Measurements from ENCODE around the gene DMTF1. TPM values are rescaled to one million over a fixed set of nuclear protein-coding genes. Genes with fewer than 3 reads are reported as not detected.
"Not testable (repeated sequence)": the region's sequence is repeated elsewhere in the genome, so short reads cannot be mapped to it uniquely, and the experiment has no call there.

The DMTF1 gene
- total RNA-seq, 1 donor from 2014 or later: 26.3 TPM

GRCh38 chr7:87199241-87199640 lies 47.0 kb downstream of the DMTF1 start:
- no peak for ATAC-seq

- no peak for ATAC-seq
These were observed 47.6 kb downstream of the DMTF1 start for GRCh38 chr7:87199700-87200450.

GRCh38 chr7:87202208-87202607 lies 50.0 kb downstream of the DMTF1 start:
- ATAC-seq: no peak

DNA sequence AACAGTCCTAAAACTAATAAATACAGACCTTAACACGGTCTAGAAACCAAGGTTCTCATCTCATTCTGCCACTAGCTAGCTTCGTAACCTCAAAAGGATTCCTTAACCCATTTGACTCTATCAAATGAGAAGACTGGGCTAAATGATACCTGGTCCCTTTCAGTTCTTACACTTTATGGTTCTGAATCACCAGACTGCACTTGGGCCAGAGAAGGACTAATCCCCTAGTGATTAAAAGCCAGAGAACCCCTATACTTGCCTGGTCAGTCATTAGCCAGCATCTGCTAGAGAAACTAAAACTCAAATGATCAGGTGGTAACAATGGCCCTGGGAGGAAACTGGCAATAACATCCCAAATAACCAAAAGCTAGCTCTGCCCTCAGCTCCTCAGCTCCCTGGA lies 50.5 kb downstream of the DMTF1 start:
- ATAC-seq: no peak

DNA sequence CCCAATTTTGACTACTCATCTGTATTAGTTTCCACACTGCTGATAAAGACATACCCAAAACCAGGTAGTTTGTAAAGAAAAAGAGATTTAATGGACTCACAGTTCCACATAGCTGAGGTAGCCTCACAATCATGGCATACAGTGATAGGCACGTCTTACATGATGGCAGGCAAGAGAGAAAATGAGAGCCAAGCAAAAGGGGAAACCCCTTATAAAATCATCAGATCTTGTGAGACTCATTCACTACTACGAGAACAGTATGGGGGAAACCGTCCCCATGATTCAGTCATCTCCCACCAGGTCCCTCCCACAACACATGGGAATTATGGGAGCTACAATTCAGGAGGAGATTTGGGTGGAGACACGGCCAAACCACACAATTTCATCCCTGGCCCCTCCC lies 51.7 kb downstream of the DMTF1 start:
- not testable (repeated sequence) for ATAC-seq

GRCh38 chr7:87204933-87205332 lies 52.7 kb downstream of the DMTF1 start:
- ATAC-seq: no peak

DNA sequence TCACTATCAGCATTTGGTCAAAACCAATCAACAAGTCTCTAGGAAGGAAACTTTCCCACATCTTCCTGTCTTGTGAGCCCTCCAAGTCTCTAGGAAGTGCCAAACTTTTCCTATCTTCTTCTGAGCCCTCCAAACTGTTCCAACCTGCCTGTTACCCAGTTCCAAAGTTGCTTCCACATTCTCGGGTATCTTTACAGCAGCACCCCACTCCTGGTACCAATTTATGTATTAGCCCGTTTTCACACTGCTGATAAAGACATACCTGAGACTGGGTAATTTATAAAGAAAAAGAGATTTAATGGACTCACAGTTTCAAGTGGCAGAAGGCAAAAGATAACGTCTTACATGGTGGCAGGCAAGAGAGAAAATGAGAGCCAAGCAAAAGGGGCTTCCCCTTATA lies 53.4 kb downstream of the DMTF1 start:
- ATAC-seq: not testable (repeated sequence)

GRCh38 chr7:87206361-87206760 lies 54.1 kb downstream of the DMTF1 start:
- ATAC-seq: peak; percentile 31

GRCh38 chr7:87209295-87209924 lies 57.2 kb downstream of the DMTF1 start:
- no peak for ATAC-seq

GRCh38 chr7:87210506-87210905 lies 58.3 kb downstream of the DMTF1 start:
- no peak for ATAC-seq

DNA sequence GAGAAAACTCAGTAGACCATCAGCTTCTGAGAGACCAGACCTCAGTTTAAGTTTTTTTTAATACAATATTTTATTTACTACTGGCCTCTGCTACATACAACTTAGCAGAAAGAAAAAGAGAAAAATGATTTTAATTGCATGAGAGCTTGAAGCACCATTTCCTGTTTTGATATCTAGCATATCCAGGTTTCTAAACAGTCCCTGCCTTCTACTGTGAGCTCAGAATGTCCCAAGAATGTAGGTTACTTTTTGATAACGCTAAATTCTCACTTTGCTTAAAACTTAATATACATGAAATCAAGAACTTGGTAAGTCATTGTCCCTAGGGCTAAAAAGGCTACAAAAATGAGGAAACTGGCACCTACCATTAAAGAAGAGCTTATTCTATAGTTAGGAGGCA lies 60.2 kb downstream of the DMTF1 start:
- ATAC-seq: no peak

GRCh38 chr7:87213252-87213651 lies 61.0 kb downstream of the DMTF1 start:
- no peak for ATAC-seq

DNA sequence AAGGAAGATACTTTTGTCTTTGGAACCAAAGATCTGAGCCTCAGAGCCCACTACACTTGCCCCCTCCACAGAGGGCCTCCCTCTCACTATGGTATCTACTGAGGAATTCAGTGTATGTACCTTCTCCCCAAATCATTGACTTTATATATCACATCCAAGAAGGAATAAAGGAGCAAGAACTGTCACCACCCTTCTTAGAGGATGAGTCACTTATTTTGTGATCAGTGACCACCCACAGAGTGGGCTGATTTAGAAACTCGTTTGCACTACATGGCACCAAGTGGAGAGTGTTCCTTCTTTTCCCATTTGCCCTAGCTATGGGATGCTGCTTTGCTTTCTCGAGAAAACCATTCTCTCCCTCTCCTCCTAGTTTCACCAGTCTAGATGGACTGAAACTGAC lies 61.6 kb downstream of the DMTF1 start:
- no peak for ATAC-seq

DNA sequence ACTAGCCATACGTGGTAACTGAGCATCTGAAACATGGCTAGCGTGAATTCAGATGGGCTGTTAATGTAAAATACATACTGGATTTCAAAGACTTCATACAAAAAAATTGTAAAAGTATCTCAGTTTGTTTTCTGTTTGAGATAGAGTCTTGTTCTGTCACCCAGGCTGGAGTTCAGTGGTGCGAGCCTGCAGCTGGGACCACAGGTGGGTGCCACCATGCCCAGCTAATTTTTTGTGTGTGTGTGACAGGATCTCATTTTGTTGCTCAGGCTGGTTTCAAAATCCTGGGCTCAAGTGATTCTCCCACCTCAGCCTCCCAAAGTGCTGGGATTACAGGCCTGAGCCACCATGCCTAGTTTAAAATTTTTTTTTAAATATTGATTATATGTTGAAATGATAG lies 62.8 kb downstream of the DMTF1 start:
- ATAC-seq: no peak

DNA sequence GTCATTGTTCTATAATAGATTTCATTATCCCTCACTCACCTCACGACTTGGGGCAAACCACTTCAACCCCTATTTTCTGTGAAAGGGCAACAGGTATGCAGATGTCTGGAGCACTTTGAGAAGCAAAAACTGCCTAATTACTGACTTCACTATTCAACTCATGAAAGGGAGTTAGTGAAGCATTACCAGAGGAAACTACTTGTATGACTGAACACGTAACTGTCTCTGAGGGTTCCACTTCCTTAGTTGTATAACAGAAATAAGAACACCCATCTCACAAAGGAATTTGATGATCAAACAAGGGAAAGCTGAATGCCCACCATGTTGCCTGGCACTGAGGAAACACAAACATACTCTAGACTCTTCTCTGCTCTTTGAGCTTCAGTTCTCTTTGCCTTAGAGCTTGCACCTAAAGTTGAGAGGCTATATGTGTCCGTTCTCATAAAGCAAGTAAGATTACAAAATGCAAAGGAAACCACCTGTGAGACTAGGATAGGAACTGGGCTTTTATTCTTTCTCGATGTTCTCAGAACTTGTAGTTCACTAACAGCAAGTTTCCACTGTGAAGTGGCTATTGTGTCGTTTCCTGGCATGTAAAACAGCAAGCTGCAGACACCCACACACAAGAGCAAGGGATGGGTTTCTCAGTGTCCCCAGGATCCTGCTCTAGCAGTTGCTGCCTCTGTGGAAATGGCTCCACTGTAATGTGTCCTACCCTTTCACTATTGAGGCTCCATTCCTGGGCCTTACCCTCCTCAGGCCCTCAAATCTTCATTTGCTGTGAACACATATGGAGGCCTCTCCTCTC lies 64.7 kb downstream of the DMTF1 start:
- no peak for ATAC-seq

GRCh38 chr7:87217983-87218653 lies 65.9 kb downstream of the DMTF1 start:
- no peak for ATAC-seq

DNA sequence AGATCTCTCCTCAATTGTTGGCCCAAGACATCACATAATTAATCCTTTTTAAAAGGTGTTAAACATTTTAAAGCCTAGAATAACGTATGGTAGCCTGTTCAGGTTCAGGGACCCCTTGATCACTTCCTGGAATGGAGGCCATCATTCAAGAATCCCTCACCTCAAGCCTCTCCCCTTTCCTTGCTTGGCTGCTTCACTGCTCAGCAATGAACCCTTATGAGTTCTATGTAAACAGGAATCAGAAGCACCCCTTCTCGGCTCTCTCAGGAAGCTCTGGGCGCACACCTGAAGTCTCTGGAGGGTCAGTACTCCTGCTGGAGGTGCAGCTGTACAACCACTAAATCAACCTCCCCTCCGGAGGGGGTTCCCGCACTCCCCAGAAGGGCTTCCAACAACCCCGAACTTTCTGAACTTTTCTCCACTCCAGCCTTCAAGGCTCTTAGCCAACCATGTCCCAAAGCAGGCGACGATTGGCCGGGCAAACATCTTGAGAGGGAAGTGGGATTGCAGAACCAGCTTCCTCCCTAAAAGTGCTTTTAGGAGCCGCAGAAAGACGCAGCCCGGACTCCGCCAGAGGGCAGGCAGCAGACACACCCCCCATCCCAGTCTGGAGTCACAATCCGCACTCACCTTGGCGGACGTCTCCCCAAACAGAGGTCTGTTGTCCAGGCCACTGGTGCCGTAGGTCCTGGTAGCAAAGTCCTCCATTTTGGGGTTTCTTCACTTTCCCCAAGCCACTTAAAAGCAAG lies 66.7 kb downstream of the DMTF1 start:
- peak; percentile 17 for ATAC-seq

- peak; percentile 83 for ATAC-seq
These were observed 67.3 kb downstream of the DMTF1 start, which contains the start of gene TMEM243 for GRCh38 chr7:87219545-87220025. TMEM243 (minus strand) TSS chr7:87219732; CDS start chr7:87219503, 229 bp downstream.

DNA sequence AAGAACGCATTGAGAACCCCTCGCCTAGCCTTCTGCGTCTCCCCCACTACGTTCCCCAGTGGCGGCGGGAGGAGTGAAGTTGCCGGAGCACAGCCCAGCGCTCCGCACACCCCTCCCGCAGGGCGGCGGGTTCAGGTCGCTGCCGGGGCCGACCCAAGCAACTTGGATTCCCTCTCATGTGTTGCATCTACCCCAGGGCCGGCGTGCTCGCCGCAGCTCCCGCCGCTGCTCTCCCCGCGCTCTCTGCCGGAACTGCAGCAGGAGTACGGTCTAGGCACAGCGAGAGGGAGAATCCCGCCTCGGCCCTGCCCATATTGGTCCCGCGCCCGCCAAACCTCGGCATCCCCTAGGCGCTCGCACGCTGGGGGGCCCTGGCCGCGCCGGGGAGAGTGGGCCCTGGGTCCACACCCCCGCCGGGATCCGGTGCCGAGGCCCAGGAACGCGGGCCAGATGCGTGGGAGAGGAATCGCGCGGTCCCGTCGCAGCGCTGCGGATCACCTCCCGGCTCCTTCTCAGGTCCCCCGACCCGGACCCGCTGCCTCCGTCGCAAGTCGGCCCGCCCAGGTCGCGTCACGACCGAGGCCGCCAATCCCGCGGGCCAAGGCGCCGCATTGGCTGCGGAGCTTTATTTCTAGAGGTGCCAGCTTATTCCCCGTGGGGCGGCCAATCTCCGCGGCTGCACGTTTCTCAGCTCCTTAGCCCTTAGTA lies 67.9 kb downstream of the DMTF1 start:
- ATAC-seq: peak; percentile 86

DNA sequence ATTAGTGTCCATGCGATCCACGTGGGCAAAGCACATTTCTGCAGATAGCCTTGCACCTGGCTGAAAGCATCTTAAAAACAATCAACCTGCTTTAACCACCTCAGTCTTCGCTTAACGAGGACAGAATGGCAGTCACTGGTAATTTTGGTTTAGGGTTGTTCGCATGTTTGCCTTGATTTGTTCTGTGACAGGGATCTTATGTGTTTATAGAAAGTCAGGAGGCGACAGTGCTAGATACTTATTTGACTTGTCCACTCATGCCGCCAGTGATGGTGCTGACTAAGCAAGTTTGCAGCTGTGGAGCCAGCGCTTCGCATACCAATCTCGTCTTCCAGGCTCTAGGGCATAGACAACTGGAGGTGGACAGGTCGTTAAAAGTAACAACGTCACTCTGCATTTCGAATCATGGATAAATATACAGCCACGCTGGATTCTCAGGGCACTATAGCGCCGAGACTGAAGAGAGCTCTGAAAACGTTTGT lies 68.5 kb downstream of the DMTF1 start:
- no peak for ATAC-seq

- ATAC-seq: no peak
These were observed 71.4 kb downstream of the DMTF1 start for GRCh38 chr7:87223666-87224065.
